Trophoblast cell (in vitro differentiated cells and primary cell): Measurements from ENCODE around the gene B4GALNT4.
A peak's percentile ranks its signal among the peaks of the same experiment; 100 is the strongest.

Experiments used
- DNase-seq, 2 donors: peaks; one replicate each; pipeline ENCODE4 v3.0.0-alpha.2; 2016
- H2AFZ ChIP-seq: 2 replicates; pipeline ENCODE4 v1.6.1; 2013; ENCODE audit warnings: low read length, moderate library complexity, mild to moderate bottlenecking; ENCODE audit not compliant: insufficient read depth, poor library complexity
- H2AK5ac ChIP-seq: 2 replicates; pipeline ENCODE4 v1.6.1; 2013; ENCODE audit warnings: mild to moderate bottlenecking, low read length
- H2BK120ac ChIP-seq: 2 replicates; pipeline ENCODE4 v1.6.1; 2013; ENCODE audit warnings: low read length, mild to moderate bottlenecking, moderate library complexity; ENCODE audit not compliant: insufficient read depth, poor library complexity
- H2BK12ac ChIP-seq: 2 replicates; pipeline ENCODE4 v1.6.1; 2013; ENCODE audit warnings: mild to moderate bottlenecking, low read length, moderate library complexity
- H2BK5ac ChIP-seq: 2 replicates; pipeline ENCODE4 v1.6.1; 2013; ENCODE audit warnings: low read length, low read depth, moderate library complexity, mild to moderate bottlenecking; ENCODE audit not compliant: poor library complexity
- H3K14ac ChIP-seq: 2 replicates; pipeline ENCODE4 v1.6.1; 2013; ENCODE audit warnings: mild to moderate bottlenecking, low read length
- H3K18ac ChIP-seq: 2 replicates; pipeline ENCODE4 v1.6.1; 2013; ENCODE audit warnings: mild to moderate bottlenecking, low read length
- H3K23ac ChIP-seq: 2 replicates; pipeline ENCODE4 v1.6.1; 2013; ENCODE audit warnings: low read length
- H3K27ac ChIP-seq: 2 replicates; pipeline ENCODE4 v1.5.1; 2013; ENCODE audit warnings: low read depth, mild to moderate bottlenecking, inconsistent platforms, low read length, moderate library complexity
- H3K27me3 ChIP-seq: 2 replicates; pipeline ENCODE4 v1.6.1; 2013; ENCODE audit warnings: inconsistent platforms, mild to moderate bottlenecking, low read length, moderate library complexity; ENCODE audit not compliant: insufficient read depth
- H3K36me3 ChIP-seq, 2 experiments: 1 replicate in 1 of 2; 2 replicates in 1 of 2; pipeline ENCODE4 v1.6.1; 2013; ENCODE audit warnings: low read length in 2 of 2, mild to moderate bottlenecking in 2 of 2, moderate library complexity in 1 of 2; ENCODE audit not compliant: insufficient read depth in 2 of 2, control insufficient read depth in 1 of 2
- H3K4ac ChIP-seq: 2 replicates; pipeline ENCODE4 v1.6.1; 2013; ENCODE audit warnings: low read depth, mild to moderate bottlenecking, low read length, moderate library complexity
- H3K4me1 ChIP-seq, 2 experiments: 1 replicate in 1 of 2; 2 replicates in 1 of 2; pipeline ENCODE4 v1.6.1; 2013; ENCODE audit warnings: low read length in 2 of 2, mild to moderate bottlenecking in 2 of 2, moderate library complexity in 1 of 2; ENCODE audit not compliant: insufficient read depth in 2 of 2, control insufficient read depth in 1 of 2
- H3K4me2 ChIP-seq: 2 replicates; pipeline ENCODE4 v1.6.1; 2013; ENCODE audit warnings: inconsistent platforms, mild to moderate bottlenecking, low read length, moderate library complexity
- H3K4me3 ChIP-seq: 2 replicates; pipeline ENCODE4 v1.5.1; 2013; ENCODE audit warnings: mild to moderate bottlenecking, low read depth, low read length, inconsistent platforms
- H3K79me1 ChIP-seq: one replicate; pipeline ENCODE4 v1.6.1; 2013; ENCODE audit warnings: low read length
- H3K79me2 ChIP-seq: 2 replicates; pipeline ENCODE4 v1.6.1; 2013; ENCODE audit warnings: low read length, mild to moderate bottlenecking; ENCODE audit not compliant: control insufficient read depth, insufficient read depth, poor library complexity
- H3K9ac ChIP-seq: 2 replicates; pipeline ENCODE4 v1.6.1; 2013; ENCODE audit warnings: mild to moderate bottlenecking, low read length
- H3K9me3 ChIP-seq: 2 replicates; pipeline ENCODE4 v1.6.1; 2013; ENCODE audit warnings: low read depth, mild to moderate bottlenecking, control low read depth, inconsistent platforms, low read length; ENCODE audit not compliant: insufficient read depth
- H4K12ac ChIP-seq: 2 replicates; pipeline ENCODE4 v1.6.1; 2013; ENCODE audit warnings: low read depth, mild to moderate bottlenecking, low read length, moderate library complexity
- H4K8ac ChIP-seq: 2 replicates; pipeline ENCODE4 v1.6.1; 2013; ENCODE audit warnings: low read depth, mild to moderate bottlenecking, low read length, moderate library complexity
- H4K91ac ChIP-seq: one replicate; pipeline ENCODE4 v1.6.1; 2013; ENCODE audit warnings: low read depth, mild to moderate bottlenecking, low read length, moderate library complexity
- WGBS: extraction: QIAGEN DNeasy Blood & Tissue Kit; methylation state at CpG from one replicate; pipeline ENCODE4 v1.1.7; 2013; ENCODE audit warnings: missing lambda C conversion rate; ENCODE audit not compliant: insufficient read length, insufficient coverage; ENCODE audit errors: extremely low coverage; 5-methylcytosine and 5-hydroxymethylcytosine counted together

B4GALNT4 gene

DNA sequence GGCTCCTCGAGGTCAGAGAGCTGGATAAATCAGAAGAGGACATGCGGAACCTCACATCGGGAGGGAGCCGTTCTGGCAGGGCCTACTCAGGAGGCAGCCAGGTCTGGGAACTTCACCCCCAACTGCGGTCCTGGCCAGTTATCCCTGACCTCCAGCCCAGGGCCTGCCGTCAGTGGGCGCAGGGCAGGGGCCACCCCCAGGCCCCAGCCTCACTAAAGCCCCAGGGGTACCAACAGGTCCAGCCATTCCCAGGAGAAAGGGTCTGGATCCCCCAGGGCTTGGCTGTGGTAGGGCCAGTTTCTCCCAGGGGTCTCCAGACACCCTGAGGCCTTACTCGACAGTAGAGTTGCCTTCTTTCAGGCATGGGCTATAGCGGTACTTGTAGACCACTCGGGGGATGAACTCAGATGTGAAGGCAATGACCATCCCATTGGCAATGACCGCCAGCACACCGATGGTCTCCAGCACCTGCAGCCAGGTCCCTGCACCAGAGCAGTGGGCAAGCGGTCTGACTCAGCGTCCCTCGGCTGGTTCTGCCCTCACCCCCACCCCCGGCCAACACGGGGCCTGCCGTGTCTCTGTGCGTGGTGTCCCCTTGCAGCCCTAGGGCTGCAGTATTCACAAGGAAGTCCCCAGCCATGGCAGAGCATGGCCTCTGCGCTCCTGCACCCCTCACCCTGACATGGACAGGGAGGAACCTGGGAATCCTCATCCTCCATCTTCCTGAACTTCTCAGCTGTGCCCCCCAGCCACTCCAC is 50.1 kb downstream of the B4GALNT4 start:
- no peak overlapping the region for H3K9ac ChIP-seq
- no peak overlapping the region for H3K4ac ChIP-seq
- peak overlapping the region; percentile 18 for H3K4me3 ChIP-seq
- peaks cover 14% of the 10 kb centered on the region for H3K79me2 ChIP-seq
- H2BK120ac ChIP-seq: peak overlapping the region; percentile 23
- H4K8ac ChIP-seq: no peak overlapping the region
- no peaks in the 10 kb centered on the region for H3K36me3 ChIP-seq
- peak overlapping the region; percentile 42 for H4K91ac ChIP-seq
- no peak overlapping the region for H3K18ac ChIP-seq
- H3K27ac ChIP-seq: no peak overlapping the region
- H4K12ac ChIP-seq: no peak overlapping the region
- no peak overlapping the region for H2BK5ac ChIP-seq
- peaks cover 5% of the 10 kb centered on the region for H3K9me3 ChIP-seq
- no peak overlapping the region for H2BK12ac ChIP-seq
- H3K14ac ChIP-seq: no peak overlapping the region
- no peak overlapping the region for H2AK5ac ChIP-seq
- H3K23ac ChIP-seq: no peak overlapping the region
- no peak overlapping the region for H3K4me2 ChIP-seq
- peaks cover 19 to 32% of the 10 kb centered on the region in 2 experiments for H3K4me1 ChIP-seq
- H3K27me3 ChIP-seq: no peaks in the 10 kb centered on the region
- WGBS: no CpG with 5 or more reads among the region's 20 CpGs
- H3K79me1 ChIP-seq: peaks cover 20% of the 10 kb centered on the region
- DNase-seq: no peak
- H2AFZ ChIP-seq: no peak overlapping the region

GRCh38 chr11:420054-420910 is 51.0 kb downstream of the B4GALNT4 start:
- H3K79me1 ChIP-seq: peaks cover 20% of the 10 kb centered on the region
- H3K27me3 ChIP-seq: no peaks in the 10 kb centered on the region
- no peak overlapping the region for H3K18ac ChIP-seq
- H2AFZ ChIP-seq: no peak overlapping the region
- no peak overlapping the region for H4K8ac ChIP-seq
- H3K4ac ChIP-seq: no peak overlapping the region
- no peak overlapping the region for H2AK5ac ChIP-seq
- no peak overlapping the region for H2BK12ac ChIP-seq
- no peak overlapping the region for H3K4me3 ChIP-seq
- no peak overlapping the region for H2BK5ac ChIP-seq
- peaks cover 14% of the 10 kb centered on the region for H3K79me2 ChIP-seq
- no peak overlapping the region for H4K12ac ChIP-seq
- H3K23ac ChIP-seq: no peak overlapping the region
- H3K27ac ChIP-seq: no peak overlapping the region
- H3K4me2 ChIP-seq: no peak overlapping the region
- no CpG with 5 or more reads among the region's 71 CpGs for WGBS
- H3K36me3 ChIP-seq: no peaks in the 10 kb centered on the region
- H3K4me1 ChIP-seq: peaks cover 19 to 32% of the 10 kb centered on the region in 2 experiments
- peak; percentile 81 to 85 for DNase-seq
- peaks cover 4% of the 10 kb centered on the region for H3K9me3 ChIP-seq
- H3K14ac ChIP-seq: no peak overlapping the region
- no peak overlapping the region for H4K91ac ChIP-seq
- H2BK120ac ChIP-seq: no peak overlapping the region
- H3K9ac ChIP-seq: no peak overlapping the region

DNA sequence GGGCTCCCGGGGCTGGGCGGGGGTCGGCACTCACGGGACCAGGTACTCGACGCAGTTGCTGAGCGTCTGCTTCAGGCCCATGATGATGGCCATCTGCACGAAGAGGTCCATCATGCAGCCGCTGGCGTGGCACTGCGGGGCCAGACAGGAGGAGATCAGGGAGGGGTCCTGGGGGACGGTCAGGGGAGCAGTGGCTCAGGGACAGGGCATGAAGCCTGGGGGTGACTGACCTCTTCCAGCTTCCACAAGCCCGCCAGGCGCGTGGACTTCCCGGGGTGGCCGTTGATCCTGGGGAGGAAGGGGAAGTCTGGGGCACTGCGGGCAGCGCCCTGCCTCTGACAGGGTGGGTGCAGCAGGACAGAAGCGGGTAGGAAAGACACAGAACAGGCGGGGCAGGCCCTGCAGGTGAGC is 51.6 kb downstream of the B4GALNT4 start:
- Histone ChIP-seq H2BK5ac (no peak overlapping the region), H3K4me3 (no peak overlapping the region), H3K79me1 (peaks cover 18% of the 10 kb centered on the region), H3K79me2 (peaks cover 9% of the 10 kb centered on the region), H3K27me3 (no peaks in the 10 kb centered on the region), H4K12ac (no peak overlapping the region), H2AK5ac (no peak overlapping the region), H2BK120ac (no peak overlapping the region), H2AFZ (no peak overlapping the region), H3K9me3 (peaks cover 4% of the 10 kb centered on the region), H3K23ac (no peak overlapping the region), H3K9ac (no peak overlapping the region), H3K36me3 (no peaks in the 10 kb centered on the region), H2BK12ac (no peak overlapping the region), H4K91ac (peak overlapping the region; percentile 37), H3K4me2 (no peak overlapping the region), H3K4ac (no peak overlapping the region), H3K4me1 (peaks cover 16 to 32% of the 10 kb centered on the region in 2 experiments), H3K18ac (no peak overlapping the region), H3K14ac (no peak overlapping the region), H3K27ac (no peak overlapping the region), H4K8ac (no peak overlapping the region)
- no CpG with 5 or more reads among the region's 21 CpGs for WGBS
- no peak for DNase-seq

DNA sequence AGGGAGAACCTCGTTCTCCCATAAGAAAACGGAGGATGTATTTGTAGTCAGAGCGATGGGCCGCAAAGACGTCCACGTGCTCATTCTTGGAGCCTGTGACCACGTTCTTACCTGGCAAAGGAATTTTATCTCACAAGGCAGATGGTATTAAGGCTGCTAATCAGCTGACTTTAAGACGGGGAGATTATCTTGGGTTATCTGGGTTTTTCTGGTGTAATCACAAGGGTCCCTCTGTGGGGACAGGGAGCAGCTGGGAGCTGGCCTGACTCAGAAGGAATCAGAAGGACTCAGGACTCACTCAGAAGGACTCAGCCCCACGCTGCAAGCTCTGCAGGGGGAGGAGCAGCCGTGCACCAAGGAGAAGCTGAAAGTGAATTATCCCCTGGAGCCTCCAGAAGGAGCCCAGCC is 53.0 kb downstream of the B4GALNT4 start:
- Histone ChIP-seq H3K9ac (no peak overlapping the region), H4K91ac (no peak overlapping the region), H3K79me2 (no peaks in the 10 kb centered on the region), H3K23ac (no peak overlapping the region), H3K27me3 (no peaks in the 10 kb centered on the region), H3K18ac (no peak overlapping the region), H3K14ac (no peak overlapping the region), H3K79me1 (peaks cover 6% of the 10 kb centered on the region), H2BK5ac (no peak overlapping the region), H2BK12ac (no peak overlapping the region), H2AK5ac (no peak overlapping the region), H3K4me2 (no peak overlapping the region), H3K4me3 (no peak overlapping the region), H2AFZ (no peak overlapping the region), H3K27ac (no peak overlapping the region), H3K4ac (no peak overlapping the region), H2BK120ac (no peak overlapping the region), H3K36me3 (no peaks in the 10 kb centered on the region), H3K4me1 (peaks cover 10 to 19% of the 10 kb centered on the region in 2 experiments), H4K12ac (no peak overlapping the region), H3K9me3 (peaks cover 4% of the 10 kb centered on the region), H4K8ac (no peak overlapping the region)
- DNase-seq: peak; percentile 60 to 74
- WGBS: no CpG with 5 or more reads among the region's 10 CpGs
